ENCODE measurements around the gene TSHR.
"Not testable (repeated sequence)": the region's sequence is repeated elsewhere in the genome, so short reads cannot be mapped to it uniquely, and the experiment has no call there.

TSHR gene

DNA sequence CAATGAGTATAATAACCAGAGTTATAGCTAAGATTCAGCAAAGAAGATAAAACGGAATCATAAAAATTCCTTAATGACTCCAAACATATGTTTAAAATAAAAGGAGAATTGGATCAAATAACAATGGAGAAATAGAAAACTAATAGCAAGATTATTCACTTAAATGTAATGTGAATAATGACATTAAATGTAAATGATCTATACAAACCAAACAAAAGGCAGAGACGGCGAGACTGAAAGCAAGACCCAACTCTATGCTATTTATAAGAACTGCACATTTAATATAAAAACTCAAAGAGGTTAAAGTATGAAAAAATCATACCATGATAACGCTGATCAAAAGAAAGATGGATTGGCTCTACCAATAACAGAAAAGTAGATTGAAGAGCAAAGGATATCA is 3.9 kb upstream of the TSHR start:
- DNase-seq (ENCODE audit: low spot score): no peak

GRCh38 chr14:80953211-80953610 is 2.2 kb upstream of the TSHR start:
- DNase-seq (ENCODE audit: low spot score): not testable (repeated sequence)

GRCh38 chr14:80954687-80955299 is 628 bp upstream of the TSHR start:
- DNase-seq (ENCODE audit: low spot score): peak; percentile 79

GRCh38 chr14:80956102-80956501 is 681 bp downstream of the TSHR start:
- DNase-seq (ENCODE audit: low spot score): no peak

DNA sequence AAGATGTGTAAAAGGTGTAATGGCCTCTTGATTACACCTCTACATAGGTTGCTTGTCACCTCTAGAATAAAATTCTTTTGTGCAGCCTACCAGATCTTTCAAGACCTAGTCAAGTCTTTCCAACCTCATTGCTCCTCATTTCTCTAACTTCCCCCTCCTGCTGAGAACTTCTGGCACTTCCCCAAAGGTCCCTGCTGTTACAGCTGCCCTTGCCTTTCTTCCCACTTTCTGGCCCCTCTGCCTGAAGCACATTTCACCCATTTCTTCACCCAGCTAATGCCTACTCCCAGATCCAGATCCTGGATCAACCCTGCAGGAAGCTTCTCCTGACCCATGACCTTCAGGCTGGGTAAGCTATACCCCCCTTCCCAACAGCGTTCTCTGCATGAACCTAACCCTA is 1.5 kb downstream of the TSHR start:
- DNase-seq (ENCODE audit: low spot score): no peak

- DNase-seq (ENCODE audit: low spot score): no peak
Measured at GRCh38 chr14:80957613-80958012, 2.2 kb downstream of the TSHR start.

GRCh38 chr14:80958226-80958625 is 2.8 kb downstream of the TSHR start:
- no peak for DNase-seq (ENCODE audit: low spot score)

- DNase-seq (ENCODE audit: low spot score): no peak
Measured at GRCh38 chr14:80958939-80959338, 3.5 kb downstream of the TSHR start.

- no peak for DNase-seq (ENCODE audit: low spot score)
Measured at GRCh38 chr14:80959496-80959895, 4.1 kb downstream of the TSHR start.

DNA sequence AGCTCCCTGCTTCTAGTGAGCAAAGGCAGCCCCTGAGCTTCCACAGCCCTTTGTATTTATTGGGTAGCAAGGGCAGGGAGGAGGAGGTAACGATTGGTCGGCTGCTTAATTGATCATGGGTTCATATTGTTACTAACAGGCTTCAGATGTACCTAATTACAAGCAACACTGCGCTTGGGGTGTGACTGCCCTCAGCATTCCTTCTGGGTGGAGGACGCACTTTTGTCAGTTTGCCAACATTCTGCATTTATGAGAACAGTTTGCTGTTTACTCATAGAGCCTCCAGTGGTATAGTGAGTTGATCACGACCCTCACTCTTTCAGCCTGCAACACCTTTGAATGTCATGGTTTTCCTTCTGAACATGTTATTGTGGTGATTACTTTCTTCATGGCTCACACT is 9.6 kb downstream of the TSHR start:
- no peak for DNase-seq (ENCODE audit: low spot score)

- no peak for DNase-seq (ENCODE audit: low spot score)
Measured at GRCh38 chr14:80973931-80974641, 18.7 kb downstream of the TSHR start.

DNA sequence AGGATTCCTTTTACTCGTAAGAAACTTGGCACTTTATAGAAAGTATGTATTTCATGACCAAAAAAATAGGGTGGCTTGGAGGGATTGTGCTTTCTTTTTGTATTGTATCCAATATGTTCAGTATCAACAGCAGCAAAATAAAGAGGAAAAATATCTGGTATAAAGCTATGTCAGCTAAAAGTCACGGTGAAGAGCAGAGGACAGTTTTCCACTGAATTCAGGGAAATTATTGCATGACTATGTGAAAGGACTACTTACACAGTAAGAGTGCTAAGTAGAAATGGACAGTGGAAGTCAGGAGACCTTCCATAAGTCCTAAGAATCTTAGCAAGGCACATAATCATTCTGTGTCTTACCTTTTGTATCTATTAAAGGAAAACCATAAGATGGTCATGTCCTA is 19.3 kb downstream of the TSHR start:
- DNase-seq (ENCODE audit: low spot score): no peak

- no peak for DNase-seq (ENCODE audit: low spot score)
Measured at GRCh38 chr14:80977221-80977620, 21.8 kb downstream of the TSHR start.

- no peak for DNase-seq (ENCODE audit: low spot score)
Measured at GRCh38 chr14:80978403-80978802, 23.0 kb downstream of the TSHR start.

DNA sequence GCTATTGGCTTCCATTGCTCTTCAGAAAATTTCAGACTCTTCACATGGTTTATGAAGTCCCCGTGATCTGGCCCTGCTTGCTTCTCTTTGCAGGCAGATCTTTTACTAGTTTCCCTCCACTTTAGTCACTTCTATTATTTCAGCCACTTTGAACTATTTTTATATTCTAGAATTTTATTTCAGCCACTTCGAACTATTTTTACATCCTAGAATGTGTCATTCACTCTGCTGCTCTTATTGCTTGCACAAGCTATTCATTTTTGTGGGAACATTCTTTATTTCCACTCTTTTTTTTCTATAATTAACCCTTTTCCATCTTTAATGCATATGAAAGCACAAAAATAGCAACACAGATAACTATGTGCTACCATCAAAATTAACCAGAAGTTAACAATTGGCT is 24.5 kb downstream of the TSHR start:
- no peak for DNase-seq (ENCODE audit: low spot score)

DNA sequence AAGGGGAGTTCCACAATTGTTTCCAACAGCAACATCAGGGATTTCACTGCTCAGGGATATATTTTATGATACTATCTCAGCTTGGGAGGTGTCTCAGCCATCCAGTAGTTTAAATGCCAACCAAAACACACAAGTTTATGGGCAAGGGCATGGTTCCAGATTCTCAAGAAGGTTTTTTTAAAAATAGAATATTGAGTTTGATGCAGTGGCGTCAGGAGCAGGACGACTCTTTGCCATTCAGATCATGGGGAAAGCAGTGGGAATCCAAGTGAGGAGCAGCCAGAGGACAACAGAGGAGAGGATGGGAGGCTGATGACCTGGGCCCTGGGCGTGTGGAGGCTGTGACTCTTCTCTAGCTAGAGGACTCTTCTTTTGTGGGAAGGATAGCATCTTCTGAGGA is 25.7 kb downstream of the TSHR start:
- no peak for DNase-seq (ENCODE audit: low spot score)

GRCh38 chr14:80981673-80982072 is 26.3 kb downstream of the TSHR start:
- no peak for DNase-seq (ENCODE audit: low spot score)

DNA sequence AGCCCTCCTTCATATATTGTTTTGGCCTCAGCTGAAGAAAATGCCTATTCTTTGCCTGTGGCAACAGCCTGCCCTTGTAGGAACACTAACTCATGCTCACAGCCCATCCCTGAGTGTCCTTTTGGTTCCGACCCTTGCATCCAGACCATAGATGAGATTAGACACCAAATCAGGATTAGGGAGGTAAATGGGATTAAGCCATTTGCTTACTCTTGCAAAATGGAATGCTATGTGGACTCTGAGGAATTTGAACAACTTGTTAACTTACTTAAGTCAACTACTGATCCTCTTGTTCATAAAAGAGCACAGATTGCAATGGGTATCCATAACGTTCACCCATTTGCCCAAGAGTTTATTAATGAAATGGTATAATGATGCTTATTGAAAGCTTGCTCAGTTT is 27.3 kb downstream of the TSHR start:
- DNase-seq (ENCODE audit: low spot score): no peak

DNA sequence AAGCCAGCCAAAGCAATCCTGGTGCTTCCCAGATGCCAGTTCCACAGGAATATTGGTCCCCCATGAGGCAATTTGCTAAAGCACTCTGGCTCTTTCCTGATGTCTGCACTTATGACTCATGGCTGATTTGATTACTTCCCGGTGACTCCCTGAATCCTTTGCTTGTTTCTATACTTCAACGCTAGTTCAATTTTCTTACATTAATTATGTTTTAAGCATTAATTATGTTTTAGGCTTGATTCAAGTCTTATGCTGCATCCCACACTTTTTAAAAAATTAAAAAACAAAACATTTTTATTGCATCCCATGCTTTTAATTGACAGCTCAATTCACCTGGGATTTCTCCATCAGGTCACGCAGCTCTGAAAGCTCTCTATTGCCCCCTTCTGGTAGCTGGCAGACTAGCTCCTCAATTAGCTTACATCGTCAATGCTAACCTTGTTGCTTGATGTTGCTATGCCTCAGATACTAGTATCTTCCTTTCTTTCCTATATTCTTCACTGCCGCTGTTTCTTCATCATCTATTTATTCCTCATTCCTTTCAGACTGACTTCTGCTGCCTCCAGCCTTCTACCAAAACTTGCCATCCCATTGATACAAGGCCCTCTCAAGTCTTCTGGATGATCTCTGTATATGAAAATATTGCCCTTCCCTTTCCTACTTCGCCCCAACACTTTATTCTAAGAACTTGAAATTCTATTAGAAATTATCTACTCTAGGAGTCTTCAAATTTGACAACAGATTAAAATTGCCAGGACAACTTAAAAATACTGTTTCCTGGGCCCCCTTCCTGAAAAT is 32.0 kb downstream of the TSHR start:
- peak; percentile 59 for DNase-seq (ENCODE audit: low spot score)

GRCh38 chr14:80988192-80988591 is 32.8 kb downstream of the TSHR start:
- DNase-seq (ENCODE audit: low spot score): no peak

DNA sequence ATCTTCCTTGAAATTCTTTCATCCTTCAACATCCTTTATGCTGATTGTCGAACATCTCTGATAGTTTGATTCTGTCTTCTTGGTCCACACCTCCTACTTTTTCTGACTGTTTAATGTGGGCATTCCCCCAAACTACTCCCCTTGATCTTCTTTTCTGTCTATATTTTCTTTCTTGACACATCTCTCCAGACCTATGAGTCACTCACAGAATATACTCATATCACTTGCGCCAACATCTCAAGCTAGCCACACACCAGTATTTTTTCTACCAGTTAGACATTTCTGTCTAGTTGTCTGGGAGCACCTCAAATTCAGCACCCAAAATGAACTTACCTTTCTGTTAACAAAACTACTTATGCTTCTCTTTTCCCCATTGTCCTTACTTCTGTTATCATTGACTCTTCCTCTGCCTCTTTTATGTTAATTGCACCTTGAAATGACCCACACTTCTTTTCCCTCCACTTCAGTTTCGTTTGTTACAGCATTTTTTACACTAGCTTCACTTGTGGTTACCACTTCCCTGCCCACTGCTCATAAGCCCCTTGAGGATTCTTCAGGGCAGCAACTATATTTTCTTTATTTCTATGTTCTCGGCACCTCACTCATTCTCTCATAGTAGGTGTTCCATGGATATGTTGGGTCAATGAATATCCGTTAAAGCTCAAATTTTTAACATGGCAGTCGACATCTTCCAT is 33.5 kb downstream of the TSHR start:
- DNase-seq (ENCODE audit: low spot score): no peak

DNA sequence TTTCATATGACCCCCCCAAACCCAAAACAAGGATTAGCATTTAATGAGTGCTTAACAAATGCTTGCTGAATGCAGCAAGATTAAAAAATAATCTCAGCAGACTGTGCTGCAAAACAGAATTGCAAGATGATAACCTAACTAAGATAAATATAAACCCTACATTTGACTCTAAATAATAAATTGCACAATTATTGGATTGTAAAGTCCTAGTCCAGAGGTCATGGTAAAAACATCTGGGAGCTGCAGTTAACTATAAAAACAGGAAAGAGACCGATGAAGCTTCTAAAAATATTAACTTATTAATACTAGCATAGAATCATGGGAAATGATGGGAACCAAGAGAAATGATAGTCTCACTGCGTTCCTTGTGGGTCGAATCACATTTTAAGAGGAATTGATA is 37.2 kb downstream of the TSHR start:
- DNase-seq (ENCODE audit: low spot score): no peak

All from globus pallidus (tissue), 1 donor.